Measurements from ENCODE around the gene AP1AR.
"Not testable (repeated sequence)": the region's sequence is repeated elsewhere in the genome, so short reads cannot be mapped to it uniquely, and the experiment has no call there.

The AP1AR gene

GRCh38 chr4:112231779-112232713 is at the start of gene AP1AR:
Gene AP1AR, plus strand, starts transcription at chr4:112231787. Its CDS starts 305 bp downstream, at chr4:112232092.
- DNase-seq, result peak in 54 of 56 donors; percentile 27 to 88 (median 72)

- DNase-seq, result peak in 6 of 56 donors; percentile 1 to 37 (median 10)
Observed at GRCh38 chr4:112182604-112183003, 49.0 kb upstream of the AP1AR start.

GRCh38 chr4:112183252-112183651 is 48.3 kb upstream of the AP1AR start:
- no peak for DNase-seq

- no peak for DNase-seq
Observed at GRCh38 chr4:112184438-112184837, 47.1 kb upstream of the AP1AR start.

- DNase-seq, result no peak
Observed at GRCh38 chr4:112185334-112185733, 46.3 kb upstream of the AP1AR start.

- DNase-seq, result no peak
Observed at GRCh38 chr4:112185740-112186670, 45.6 kb upstream of the AP1AR start.

- DNase-seq, result no peak
Observed at GRCh38 chr4:112189754-112190153, 41.8 kb upstream of the AP1AR start.

- DNase-seq, result no peak
Observed at GRCh38 chr4:112190684-112191083, 40.9 kb upstream of the AP1AR start.

- no peak for DNase-seq
Observed at GRCh38 chr4:112196461-112196860, 35.1 kb upstream of the AP1AR start.

- no peak for DNase-seq
Observed at GRCh38 chr4:112199041-112199440, 32.5 kb upstream of the AP1AR start.

GRCh38 chr4:112201915-112202505 is 29.6 kb upstream of the AP1AR start:
- no peak for DNase-seq

GRCh38 chr4:112203593-112203992 is 28.0 kb upstream of the AP1AR start:
- DNase-seq, result no peak

GRCh38 chr4:112206431-112206830 is 25.2 kb upstream of the AP1AR start:
- no peak for DNase-seq

- DNase-seq, result not testable (repeated sequence)
Observed at GRCh38 chr4:112208137-112209095, 23.2 kb upstream of the AP1AR start.

GRCh38 chr4:112210777-112211176 is 20.8 kb upstream of the AP1AR start:
- no peak for DNase-seq

GRCh38 chr4:112213091-112213490 is 18.5 kb upstream of the AP1AR start:
- DNase-seq, result peak in 1 of 56 donors; percentile 6

- DNase-seq, result no peak
Observed at GRCh38 chr4:112213856-112214255, 17.7 kb upstream of the AP1AR start.

- no peak for DNase-seq
Observed at GRCh38 chr4:112214390-112215264, 17.0 kb upstream of the AP1AR start.

- DNase-seq, result no peak
Observed at GRCh38 chr4:112219826-112220366, 11.7 kb upstream of the AP1AR start.

Data from amygdala (tissue), 56 donors.